HL-60 (cell line): ENCODE measurements around the gene ABLIM1.

ENCODE experiments used
- GABPA ChIP-seq: IDR thresholded peaks from 2 replicates; pipeline ENCODE4 v1.6.1; 2012; ENCODE audit warnings: low read depth
- POLR2AphosphoS5 ChIP-seq: IDR thresholded peaks from 2 replicates; pipeline ENCODE4 v1.6.1; 2012; ENCODE audit warnings: low read depth
- SPI1 ChIP-seq: IDR thresholded peaks from 2 replicates; pipeline ENCODE4 v1.6.1; 2012; ENCODE audit warnings: low read depth, mild to moderate bottlenecking, borderline replicate concordance
- TF ChIP-seq, protein P1 (sequence below): IDR thresholded peaks from one replicate; pipeline ENCODE4 v1.5.1; 2011; ENCODE audit warnings: low read length, control low read depth, inconsistent platforms; ENCODE audit not compliant: insufficient read depth
- TF ChIP-seq, protein P2 (sequence below): IDR thresholded peaks from 2 replicates; pipeline ENCODE4 v1.6.1; 2012; ENCODE audit warnings: low read depth; ENCODE audit not compliant: insufficient replicate concordance

GRCh38 chr10:114658175-114658574, at the start of gene ABLIM1:
- TF ChIP-seq, protein P1, sequence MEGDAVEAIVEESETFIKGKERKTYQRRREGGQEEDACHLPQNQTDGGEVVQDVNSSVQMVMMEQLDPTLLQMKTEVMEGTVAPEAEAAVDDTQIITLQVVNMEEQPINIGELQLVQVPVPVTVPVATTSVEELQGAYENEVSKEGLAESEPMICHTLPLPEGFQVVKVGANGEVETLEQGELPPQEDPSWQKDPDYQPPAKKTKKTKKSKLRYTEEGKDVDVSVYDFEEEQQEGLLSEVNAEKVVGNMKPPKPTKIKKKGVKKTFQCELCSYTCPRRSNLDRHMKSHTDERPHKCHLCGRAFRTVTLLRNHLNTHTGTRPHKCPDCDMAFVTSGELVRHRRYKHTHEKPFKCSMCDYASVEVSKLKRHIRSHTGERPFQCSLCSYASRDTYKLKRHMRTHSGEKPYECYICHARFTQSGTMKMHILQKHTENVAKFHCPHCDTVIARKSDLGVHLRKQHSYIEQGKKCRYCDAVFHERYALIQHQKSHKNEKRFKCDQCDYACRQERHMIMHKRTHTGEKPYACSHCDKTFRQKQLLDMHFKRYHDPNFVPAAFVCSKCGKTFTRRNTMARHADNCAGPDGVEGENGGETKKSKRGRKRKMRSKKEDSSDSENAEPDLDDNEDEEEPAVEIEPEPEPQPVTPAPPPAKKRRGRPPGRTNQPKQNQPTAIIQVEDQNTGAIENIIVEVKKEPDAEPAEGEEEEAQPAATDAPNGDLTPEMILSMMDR, result no peak
- TF ChIP-seq, protein P2, sequence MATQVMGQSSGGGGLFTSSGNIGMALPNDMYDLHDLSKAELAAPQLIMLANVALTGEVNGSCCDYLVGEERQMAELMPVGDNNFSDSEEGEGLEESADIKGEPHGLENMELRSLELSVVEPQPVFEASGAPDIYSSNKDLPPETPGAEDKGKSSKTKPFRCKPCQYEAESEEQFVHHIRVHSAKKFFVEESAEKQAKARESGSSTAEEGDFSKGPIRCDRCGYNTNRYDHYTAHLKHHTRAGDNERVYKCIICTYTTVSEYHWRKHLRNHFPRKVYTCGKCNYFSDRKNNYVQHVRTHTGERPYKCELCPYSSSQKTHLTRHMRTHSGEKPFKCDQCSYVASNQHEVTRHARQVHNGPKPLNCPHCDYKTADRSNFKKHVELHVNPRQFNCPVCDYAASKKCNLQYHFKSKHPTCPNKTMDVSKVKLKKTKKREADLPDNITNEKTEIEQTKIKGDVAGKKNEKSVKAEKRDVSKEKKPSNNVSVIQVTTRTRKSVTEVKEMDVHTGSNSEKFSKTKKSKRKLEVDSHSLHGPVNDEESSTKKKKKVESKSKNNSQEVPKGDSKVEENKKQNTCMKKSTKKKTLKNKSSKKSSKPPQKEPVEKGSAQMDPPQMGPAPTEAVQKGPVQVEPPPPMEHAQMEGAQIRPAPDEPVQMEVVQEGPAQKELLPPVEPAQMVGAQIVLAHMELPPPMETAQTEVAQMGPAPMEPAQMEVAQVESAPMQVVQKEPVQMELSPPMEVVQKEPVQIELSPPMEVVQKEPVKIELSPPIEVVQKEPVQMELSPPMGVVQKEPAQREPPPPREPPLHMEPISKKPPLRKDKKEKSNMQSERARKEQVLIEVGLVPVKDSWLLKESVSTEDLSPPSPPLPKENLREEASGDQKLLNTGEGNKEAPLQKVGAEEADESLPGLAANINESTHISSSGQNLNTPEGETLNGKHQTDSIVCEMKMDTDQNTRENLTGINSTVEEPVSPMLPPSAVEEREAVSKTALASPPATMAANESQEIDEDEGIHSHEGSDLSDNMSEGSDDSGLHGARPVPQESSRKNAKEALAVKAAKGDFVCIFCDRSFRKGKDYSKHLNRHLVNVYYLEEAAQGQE, result no peak
- no peak for TF ChIP-seq SPI1
- TF ChIP-seq POLR2AphosphoS5, result no peak
- TF ChIP-seq GABPA, result no peak
